Measurements from ENCODE around the gene ID4.
"Not testable (repeated sequence)": the region's sequence is repeated elsewhere in the genome, so short reads cannot be mapped to it uniquely, and the experiment has no call there.

Gene ID4

DNA sequence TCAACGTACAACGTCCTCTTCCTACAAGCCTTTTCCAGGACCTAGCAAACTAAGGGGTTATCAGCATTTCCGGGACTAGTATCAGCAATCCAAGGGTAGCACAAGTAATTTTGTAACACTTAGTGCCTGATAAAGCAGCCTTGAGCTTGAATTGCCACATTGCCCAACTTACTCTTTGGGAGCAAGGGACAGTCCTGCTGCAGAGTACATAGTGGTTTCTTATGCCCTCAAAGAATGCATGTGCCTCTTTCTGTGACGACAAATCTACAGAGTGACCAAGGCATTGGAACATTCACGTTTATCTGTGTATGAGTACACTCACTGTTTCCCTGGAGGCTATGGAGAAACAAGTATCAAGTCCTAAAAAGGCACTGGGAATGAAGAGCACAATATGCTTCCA lies 3.2 kb upstream of the ID4 start:
- no peak for DNase-seq (ENCODE audit: low read depth)

DNA sequence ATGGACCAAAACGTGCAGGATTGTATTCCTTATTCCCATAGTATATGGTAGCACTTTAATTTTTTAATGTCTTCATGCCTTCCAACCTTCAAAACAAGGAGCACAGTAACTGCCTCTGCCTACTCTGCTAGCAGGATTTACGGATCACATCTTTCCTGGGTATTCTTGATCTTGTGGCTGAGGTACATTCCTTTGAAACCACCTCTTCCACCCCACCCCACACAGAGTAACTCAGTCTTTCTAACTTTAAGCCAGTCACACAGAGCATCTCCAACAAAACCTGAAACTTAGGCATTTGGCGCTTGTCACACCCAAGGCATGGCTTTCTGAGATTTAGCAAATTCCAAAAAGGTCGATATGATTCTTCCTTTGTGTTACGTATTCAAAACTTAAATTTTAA lies 2.3 kb upstream of the ID4 start:
- DNase-seq (ENCODE audit: low read depth): no peak

DNA sequence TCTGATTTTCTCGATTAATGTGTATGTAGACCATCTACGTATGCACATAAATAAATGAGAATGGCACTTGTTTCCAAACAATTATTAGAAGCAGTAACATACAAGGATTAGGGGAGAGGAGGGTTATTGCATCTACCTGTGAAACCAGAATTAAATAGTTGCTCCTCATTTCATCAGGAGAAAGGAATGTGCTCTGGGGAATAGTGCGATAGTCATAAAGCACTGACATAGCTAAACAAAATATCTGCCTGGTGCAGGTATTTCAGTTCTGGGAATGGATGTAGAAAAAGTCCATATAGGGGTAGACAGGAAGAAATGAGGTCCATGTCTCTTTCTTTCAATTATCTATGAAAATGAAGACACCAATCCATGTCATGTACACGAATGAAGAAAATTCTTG lies 1.6 kb upstream of the ID4 start:
- DNase-seq (ENCODE audit: low read depth): no peak

DNA sequence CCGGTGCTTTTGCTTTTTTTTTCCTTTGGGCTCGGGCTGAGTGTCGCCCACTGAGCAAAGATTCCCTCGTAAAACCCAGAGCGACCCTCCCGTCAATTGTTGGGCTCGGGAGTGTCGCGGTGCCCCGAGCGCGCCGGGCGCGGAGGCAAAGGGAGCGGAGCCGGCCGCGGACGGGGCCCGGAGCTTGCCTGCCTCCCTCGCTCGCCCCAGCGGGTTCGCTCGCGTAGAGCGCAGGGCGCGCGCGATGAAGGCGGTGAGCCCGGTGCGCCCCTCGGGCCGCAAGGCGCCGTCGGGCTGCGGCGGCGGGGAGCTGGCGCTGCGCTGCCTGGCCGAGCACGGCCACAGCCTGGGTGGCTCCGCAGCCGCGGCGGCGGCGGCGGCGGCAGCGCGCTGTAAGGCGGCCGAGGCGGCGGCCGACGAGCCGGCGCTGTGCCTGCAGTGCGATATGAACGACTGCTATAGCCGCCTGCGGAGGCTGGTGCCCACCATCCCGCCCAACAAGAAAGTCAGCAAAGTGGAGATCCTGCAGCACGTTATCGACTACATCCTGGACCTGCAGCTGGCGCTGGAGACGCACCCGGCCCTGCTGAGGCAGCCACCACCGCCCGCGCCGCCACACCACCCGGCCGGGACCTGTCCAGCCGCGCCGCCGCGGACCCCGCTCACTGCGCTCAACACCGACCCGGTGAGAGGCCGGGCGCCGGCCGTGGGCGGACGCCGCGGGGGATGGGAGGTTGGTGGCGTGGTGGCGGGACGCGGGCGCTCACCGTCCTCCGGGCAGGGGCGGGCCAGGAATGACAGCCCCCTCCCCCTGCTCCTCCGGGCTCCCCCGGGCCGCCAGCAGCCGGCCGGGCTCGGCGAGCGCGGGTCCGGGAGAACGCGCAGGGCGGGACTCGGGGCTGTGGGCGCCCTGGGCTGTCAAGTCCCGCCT lies 606 bp downstream of the ID4 start:
- no peak for DNase-seq (ENCODE audit: low read depth)

DNA sequence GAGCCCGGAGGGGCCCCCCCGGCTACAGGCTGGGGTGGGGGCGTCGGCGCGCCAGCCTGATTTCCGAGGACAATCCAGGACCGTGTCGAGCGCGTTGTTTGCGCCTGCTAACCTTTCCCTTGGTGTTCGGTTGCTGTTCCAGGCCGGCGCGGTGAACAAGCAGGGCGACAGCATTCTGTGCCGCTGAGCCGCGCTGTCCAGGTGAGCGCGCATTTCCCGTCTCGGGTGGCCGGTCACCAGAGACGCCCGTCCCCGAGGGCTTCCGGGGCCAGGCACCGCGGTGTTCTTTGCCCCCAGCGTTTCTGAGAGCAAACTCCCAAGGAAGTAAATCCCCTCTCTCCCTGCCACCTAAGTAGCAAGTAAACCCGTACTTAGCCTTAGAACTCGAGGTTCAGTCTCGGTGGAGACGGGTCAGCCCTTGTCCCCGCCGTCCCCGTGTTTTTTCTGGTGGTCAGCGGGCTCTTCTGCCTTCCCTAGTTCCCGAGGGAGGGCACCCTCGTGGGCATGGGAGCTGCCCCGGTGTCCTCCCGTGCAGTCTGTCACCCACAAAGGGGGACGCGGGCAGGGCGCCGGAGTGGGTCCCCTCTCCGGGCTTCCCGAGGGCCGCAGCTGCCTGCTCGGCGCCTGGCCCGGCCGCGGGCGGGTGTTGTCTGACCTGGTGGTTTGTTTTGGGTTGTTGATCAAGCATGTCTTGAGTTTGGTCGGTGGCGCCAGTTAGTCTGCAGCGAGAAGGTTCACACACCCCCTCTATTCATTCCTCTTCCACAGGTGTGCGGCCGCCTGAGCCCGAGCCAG lies 1.5 kb downstream of the ID4 start:
- DNase-seq (ENCODE audit: low read depth): no peak

GRCh38 chr6:19839237-19839546 lies 2.0 kb downstream of the ID4 start:
- no peak for DNase-seq (ENCODE audit: low read depth)

GRCh38 chr6:19839788-19840187 lies 2.6 kb downstream of the ID4 start:
- no peak for DNase-seq (ENCODE audit: low read depth)

- no peak for DNase-seq (ENCODE audit: low read depth)
These were observed 4.0 kb downstream of the ID4 start for GRCh38 chr6:19841181-19841580.

DNA sequence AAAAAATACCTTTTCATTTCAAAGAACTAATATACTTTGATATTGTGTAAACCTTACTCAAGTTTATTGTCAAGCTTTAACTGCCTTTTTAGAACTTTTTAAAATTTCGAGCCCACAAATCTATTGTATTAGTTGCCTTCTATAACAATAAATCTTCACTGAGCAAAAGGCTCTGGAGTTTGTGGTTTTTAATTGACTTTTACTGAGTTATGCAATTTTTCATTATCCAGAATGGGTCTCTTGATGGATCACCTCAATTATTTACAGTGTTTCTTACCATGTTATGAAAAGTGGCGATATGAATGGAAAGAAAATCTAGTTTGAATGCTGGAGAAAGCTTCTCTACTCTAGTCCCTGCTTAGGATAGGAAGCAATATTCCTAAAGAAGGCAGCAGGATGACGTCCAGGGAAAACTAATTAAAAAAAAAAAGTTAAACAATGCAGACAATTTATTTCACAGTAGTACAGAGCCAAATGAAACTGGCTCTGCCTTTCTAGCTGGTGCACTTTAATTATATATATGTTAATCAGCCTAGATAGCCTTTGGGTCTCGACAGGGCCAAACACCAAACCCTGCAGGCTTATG lies 5.0 kb downstream of the ID4 start:
- no peak for DNase-seq (ENCODE audit: low read depth)

DNA sequence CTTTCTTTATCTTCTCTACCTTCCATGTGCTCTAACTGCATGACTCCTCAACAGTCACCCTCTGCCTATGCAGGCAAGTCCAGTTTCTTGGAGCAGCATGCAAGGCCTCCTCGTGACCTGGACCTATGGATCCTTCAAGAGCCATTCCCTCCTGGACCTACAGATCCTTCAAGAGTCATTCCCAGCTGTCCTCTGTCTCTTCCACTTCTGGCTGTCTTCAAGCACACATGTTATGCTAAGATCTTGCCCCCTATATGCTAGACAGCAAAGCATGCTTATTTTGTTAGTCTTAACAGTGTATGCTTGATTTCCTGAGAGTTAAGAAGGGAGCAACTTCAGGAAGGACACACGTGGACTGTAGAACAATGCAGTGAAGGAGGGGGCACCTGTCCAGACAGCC lies 7.5 kb downstream of the ID4 start:
- no peak for DNase-seq (ENCODE audit: low read depth)

- no peak for DNase-seq (ENCODE audit: low read depth)
These were observed 8.3 kb downstream of the ID4 start for GRCh38 chr6:19845266-19846041.

GRCh38 chr6:19848465-19849029 lies 11.4 kb downstream of the ID4 start:
- no peak for DNase-seq (ENCODE audit: low read depth)

GRCh38 chr6:19849196-19849595 lies 12.0 kb downstream of the ID4 start:
- DNase-seq (ENCODE audit: low read depth): no peak

GRCh38 chr6:19849755-19850154 lies 12.6 kb downstream of the ID4 start:
- DNase-seq (ENCODE audit: low read depth): no peak

- no peak for DNase-seq (ENCODE audit: low read depth)
These were observed 14.3 kb downstream of the ID4 start for GRCh38 chr6:19851241-19852089.

DNA sequence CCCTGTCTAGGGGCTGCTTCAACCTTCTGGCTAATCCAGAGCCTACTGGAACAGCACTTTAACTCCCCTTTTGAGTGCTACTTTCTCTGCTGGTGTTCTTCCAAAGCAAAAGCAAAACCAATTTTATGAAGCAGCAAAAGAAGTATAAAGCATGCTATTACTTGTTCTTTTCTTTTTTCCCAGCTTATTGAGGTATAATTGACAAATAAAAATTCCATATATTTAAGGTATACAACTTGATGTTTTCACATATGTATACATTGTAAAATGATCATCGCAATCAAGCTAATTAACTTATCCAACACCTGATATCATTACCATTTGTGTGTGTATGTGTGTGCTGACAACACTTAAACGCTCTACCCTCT lies 14.9 kb downstream of the ID4 start:
- DNase-seq (ENCODE audit: low read depth): no peak

GRCh38 chr6:19852927-19853326 lies 15.8 kb downstream of the ID4 start:
- no peak for DNase-seq (ENCODE audit: low read depth)

- DNase-seq (ENCODE audit: low read depth): not testable (repeated sequence)
These were observed 17.3 kb downstream of the ID4 start for GRCh38 chr6:19854421-19855015.

GRCh38 chr6:19855536-19855935 lies 18.4 kb downstream of the ID4 start:
- no peak for DNase-seq (ENCODE audit: low read depth)

GRCh38 chr6:19857139-19857538 lies 20.0 kb downstream of the ID4 start:
- DNase-seq (ENCODE audit: low read depth): no peak

- no peak for DNase-seq (ENCODE audit: low read depth)
These were observed 20.5 kb downstream of the ID4 start for GRCh38 chr6:19857703-19858102.

All from GM04503 (cell line).